Activated T-cell treated with anti-CD3 and anti-CD28 coated beads, Interleukin-2, amount 50 U/mL, for 72 hours (primary cell): ENCODE results near the gene SAMD10. TPM values are rescaled to one million over a fixed set of nuclear protein-coding genes. Genes with fewer than 3 reads are reported as not detected.
"Not testable (repeated sequence)": the region's sequence is repeated elsewhere in the genome, so short reads cannot be mapped to it uniquely, and the experiment has no call there.

Source experiments
- ATAC-seq, 2 donors: fragments of 150-1000 bp; cut with Tn5 transposase; replicated peaks in 1 of 2; 2 replicates each; pipeline ENCODE4 v1.10.0; 2021; ENCODE audit warnings: moderate library complexity in 2 of 2, mild to moderate bottlenecking in 1 of 2
- DNase-seq, 2 donors: peaks; one replicate each; pipeline ENCODE4 v3.0.0; 2021 to 2022; ENCODE audit warnings: mixed read lengths in 1 of 2
- H3K27ac Mint-ChIP-seq: one replicate; pipeline ENCODE4 v1.8.0; 2022; ENCODE audit warnings: mild to moderate bottlenecking, moderate library complexity, mixed read lengths
- H3K27me3 Mint-ChIP-seq: one replicate; pipeline ENCODE4 v1.8.0; 2022; ENCODE audit warnings: low read depth, mixed read lengths
- H3K36me3 Mint-ChIP-seq, 2 donors: one replicate each; pipeline ENCODE4 v1.8.0; 2022; ENCODE audit warnings: mixed read lengths in 2 of 2, mild to moderate bottlenecking in 1 of 2; ENCODE audit not compliant: insufficient read depth in 2 of 2
- H3K4me1 Mint-ChIP-seq: one replicate; pipeline ENCODE4 v1.8.0; 2022; ENCODE audit warnings: low read depth, mixed read lengths
- H3K4me3 Mint-ChIP-seq, 2 donors: one replicate each; pipeline ENCODE4 v1.8.0; 2022; ENCODE audit warnings: mild to moderate bottlenecking in 2 of 2, mixed read lengths in 2 of 2, moderate library complexity in 2 of 2
- H3K9me3 Mint-ChIP-seq, 2 donors: one replicate each; pipeline ENCODE4 v1.8.0; 2022; ENCODE audit warnings: mixed read lengths in 2 of 2
- total RNA-seq, 2 donors: library from RNA; stranded (reverse); gene quantifications; one replicate each; pipeline ENCODE4 v1.2.3, GENCODE V29; 2022

Gene SAMD10
- total RNA-seq, 2 donors from 2014 or later = 54.6 to 77.0 TPM

- Mint-ChIP-seq H3K4me1 (peaks cover 62% of the 10 kb centered on the region), H3K27ac (no peak overlapping the region), H3K4me3 (peak overlapping the region; percentile 91 to 92), H3K36me3 (peaks cover 14 to 29% of the 10 kb centered on the region in 2 donors), H3K27me3 (no peaks in the 10 kb centered on the region), H3K9me3 (no peaks in the 10 kb centered on the region)
- ATAC-seq = no peak
- DNase-seq = no peak
Observed at GRCh38 chr20:63979229-63979556, 249 bp downstream of the SAMD10 start.

- Mint-ChIP-seq H3K27me3 (no peaks in the 10 kb centered on the region), H3K9me3 (no peaks in the 10 kb centered on the region), H3K4me1 (peaks cover 68% of the 10 kb centered on the region), H3K36me3 (peaks cover 17 to 31% of the 10 kb centered on the region in 2 donors), H3K27ac (peak overlapping the region; percentile 69), H3K4me3 (peak overlapping the region; percentile 91 to 92)
- peak; percentile 23 to 33 for ATAC-seq
- peak; percentile 84 to 86 for DNase-seq
Observed at GRCh38 chr20:63978319-63979228, 868 bp downstream of the SAMD10 start.

- Mint-ChIP-seq H3K27ac (peak overlapping the region; percentile 69), H3K27me3 (no peaks in the 10 kb centered on the region), H3K4me3 (peak overlapping the region; percentile 91 to 92), H3K9me3 (no peaks in the 10 kb centered on the region), H3K4me1 (peaks cover 67% of the 10 kb centered on the region), H3K36me3 (peaks cover 16 to 32% of the 10 kb centered on the region in 2 donors)
- DNase-seq (peak; percentile 75 to 84), ATAC-seq (peak; percentile 56 to 57)
Observed at GRCh38 chr20:63977739-63978276, 1.6 kb downstream of the SAMD10 start.

- Mint-ChIP-seq H3K27ac (no peak overlapping the region), H3K4me1 (peaks cover 61% of the 10 kb centered on the region), H3K4me3 (peak overlapping the region; percentile 91 to 92), H3K36me3 (peaks cover 16 to 28% of the 10 kb centered on the region in 2 donors), H3K27me3 (no peaks in the 10 kb centered on the region), H3K9me3 (no peaks in the 10 kb centered on the region)
- DNase-seq (no peak), ATAC-seq (no peak)
Observed at GRCh38 chr20:63976980-63977738, 2.3 kb downstream of the SAMD10 start.

GRCh38 chr20:63976511-63976910 lies 2.9 kb downstream of the SAMD10 start:
- peak overlapping the region; percentile 44 for H3K27ac Mint-ChIP-seq
- H3K4me3 Mint-ChIP-seq = peak overlapping the region; percentile 42 to 91
- H3K36me3 Mint-ChIP-seq = peaks cover 16 to 28% of the 10 kb centered on the region in 2 donors
- DNase-seq, H3K27me3 Mint-ChIP-seq, H3K9me3 Mint-ChIP-seq, ATAC-seq: not testable (repeated sequence)
- H3K4me1 Mint-ChIP-seq = peaks cover 54% of the 10 kb centered on the region

GRCh38 chr20:63974402-63975200 lies 4.8 kb downstream of the SAMD10 start:
- H3K36me3 Mint-ChIP-seq = peaks cover 14 to 25% of the 10 kb centered on the region in 2 donors
- no peaks in the 10 kb centered on the region for H3K9me3 Mint-ChIP-seq
- no peak overlapping the region for H3K27ac Mint-ChIP-seq
- no peak overlapping the region for H3K4me3 Mint-ChIP-seq
- ATAC-seq (no peak), DNase-seq (no peak)
- no peaks in the 10 kb centered on the region for H3K27me3 Mint-ChIP-seq
- peaks cover 42% of the 10 kb centered on the region for H3K4me1 Mint-ChIP-seq

GRCh38 chr20:63973636-63974401 lies 5.6 kb downstream of the SAMD10 start:
- H3K27ac Mint-ChIP-seq = no peak overlapping the region
- H3K27me3 Mint-ChIP-seq = no peaks in the 10 kb centered on the region
- peaks cover 44% of the 10 kb centered on the region for H3K4me1 Mint-ChIP-seq
- ATAC-seq (peak; percentile 21 to 41), DNase-seq (peak; percentile 79 to 87)
- H3K36me3 Mint-ChIP-seq = peaks cover 14 to 25% of the 10 kb centered on the region in 2 donors
- H3K4me3 Mint-ChIP-seq = peak overlapping the region in 1 of 2 donors; percentile 29
- no peaks in the 10 kb centered on the region for H3K9me3 Mint-ChIP-seq

GRCh38 chr20:63973160-63973479 lies 6.3 kb downstream of the SAMD10 start:
- ATAC-seq = no peak
- H3K9me3 Mint-ChIP-seq = no peaks in the 10 kb centered on the region
- H3K27me3 Mint-ChIP-seq = no peaks in the 10 kb centered on the region
- no peak for DNase-seq
- peaks cover 14 to 25% of the 10 kb centered on the region in 2 donors for H3K36me3 Mint-ChIP-seq
- no peak overlapping the region for H3K4me3 Mint-ChIP-seq
- peaks cover 46% of the 10 kb centered on the region for H3K4me1 Mint-ChIP-seq
- H3K27ac Mint-ChIP-seq = no peak overlapping the region

GRCh38 chr20:63972312-63973159 lies 6.9 kb downstream of the SAMD10 start:
- Mint-ChIP-seq H3K4me1 (peaks cover 41% of the 10 kb centered on the region), H3K9me3 (no peaks in the 10 kb centered on the region), H3K36me3 (peaks cover 14 to 25% of the 10 kb centered on the region in 2 donors), H3K27me3 (no peaks in the 10 kb centered on the region), H3K4me3 (no peak overlapping the region), H3K27ac (no peak overlapping the region)
- no peak for DNase-seq
- ATAC-seq = no peak

- not testable (repeated sequence) for H3K27me3 Mint-ChIP-seq, DNase-seq, H3K4me3 Mint-ChIP-seq, ATAC-seq, H3K9me3 Mint-ChIP-seq, H3K27ac Mint-ChIP-seq
- Mint-ChIP-seq H3K36me3 (peaks cover 13 to 22% of the 10 kb centered on the region in 2 donors), H3K4me1 (peaks cover 35% of the 10 kb centered on the region)
Observed at GRCh38 chr20:63971960-63972311, 7.5 kb downstream of the SAMD10 start.

GRCh38 chr20:63970714-63971431 lies 8.6 kb downstream of the SAMD10 start:
- Mint-ChIP-seq H3K9me3 (peaks cover 0 to 2% of the 10 kb centered on the region in 2 donors), H3K27me3 (no peaks in the 10 kb centered on the region), H3K4me3 (peak overlapping the region; percentile 55 to 63), H3K27ac (no peak overlapping the region), H3K36me3 (peaks cover 8 to 17% of the 10 kb centered on the region in 2 donors), H3K4me1 (peaks cover 24% of the 10 kb centered on the region)
- ATAC-seq (no peak), DNase-seq (no peak)
